Measurements from ENCODE around the gene RNPS1.

Gene RNPS1

DNA sequence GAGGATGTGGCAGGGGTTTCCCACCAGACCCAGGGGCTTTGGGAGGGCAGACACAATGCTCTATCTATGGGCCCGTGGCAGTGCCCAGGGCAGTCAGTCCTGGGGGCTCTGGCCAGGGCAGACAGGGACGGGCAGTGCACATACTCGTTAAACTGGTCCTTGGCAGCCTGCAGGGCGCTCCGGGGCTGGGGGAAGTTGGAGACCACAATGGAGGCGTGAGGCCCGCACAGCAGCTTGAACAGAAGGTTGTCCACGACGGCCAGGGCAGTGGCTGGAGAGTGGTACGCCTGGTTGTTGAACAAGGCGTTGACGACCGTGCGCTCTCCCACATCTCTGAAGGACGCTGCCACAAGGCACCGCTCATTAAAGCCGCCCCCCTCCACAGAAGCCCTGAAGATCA is 18.6 kb upstream of the RNPS1 start:
- Mint-ChIP-seq H3K36me3 (peaks cover 15% of the 10 kb centered on the region), H3K27me3 (no peaks in the 10 kb centered on the region), H3K4me1 (no peaks in the 10 kb centered on the region), H3K9me3 (no peaks in the 10 kb centered on the region), H3K4me3 (no peak overlapping the region), H3K27ac (no peak overlapping the region)
- no peak for ATAC-seq

DNA sequence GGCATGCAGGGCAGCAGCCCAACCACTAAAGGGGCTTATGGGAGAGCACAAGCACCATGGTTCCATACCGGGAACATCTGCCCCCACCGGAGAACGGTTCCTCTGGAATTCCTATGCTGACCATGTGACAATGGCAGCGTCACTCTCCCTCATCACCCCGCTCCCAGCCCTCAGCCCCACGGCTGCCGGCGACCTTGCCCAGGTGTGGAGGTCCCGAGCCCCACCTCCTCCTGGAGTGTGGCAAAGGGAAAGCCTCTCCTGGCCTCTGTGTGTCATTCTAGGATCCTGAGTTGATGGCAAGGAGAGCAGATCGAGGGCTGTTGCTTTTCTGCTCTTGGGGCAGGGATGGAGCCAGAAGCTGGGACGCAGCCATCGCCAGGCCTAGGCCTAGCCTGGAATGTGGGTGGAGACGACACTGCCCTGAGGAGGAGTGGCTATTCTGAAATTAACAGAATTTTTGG is 17.8 kb upstream of the RNPS1 start:
- Mint-ChIP-seq H3K4me1 (no peaks in the 10 kb centered on the region), H3K27ac (no peak overlapping the region), H3K4me3 (no peak overlapping the region), H3K36me3 (peaks cover 15% of the 10 kb centered on the region), H3K27me3 (no peaks in the 10 kb centered on the region), H3K9me3 (no peaks in the 10 kb centered on the region)
- ATAC-seq, result no peak

DNA sequence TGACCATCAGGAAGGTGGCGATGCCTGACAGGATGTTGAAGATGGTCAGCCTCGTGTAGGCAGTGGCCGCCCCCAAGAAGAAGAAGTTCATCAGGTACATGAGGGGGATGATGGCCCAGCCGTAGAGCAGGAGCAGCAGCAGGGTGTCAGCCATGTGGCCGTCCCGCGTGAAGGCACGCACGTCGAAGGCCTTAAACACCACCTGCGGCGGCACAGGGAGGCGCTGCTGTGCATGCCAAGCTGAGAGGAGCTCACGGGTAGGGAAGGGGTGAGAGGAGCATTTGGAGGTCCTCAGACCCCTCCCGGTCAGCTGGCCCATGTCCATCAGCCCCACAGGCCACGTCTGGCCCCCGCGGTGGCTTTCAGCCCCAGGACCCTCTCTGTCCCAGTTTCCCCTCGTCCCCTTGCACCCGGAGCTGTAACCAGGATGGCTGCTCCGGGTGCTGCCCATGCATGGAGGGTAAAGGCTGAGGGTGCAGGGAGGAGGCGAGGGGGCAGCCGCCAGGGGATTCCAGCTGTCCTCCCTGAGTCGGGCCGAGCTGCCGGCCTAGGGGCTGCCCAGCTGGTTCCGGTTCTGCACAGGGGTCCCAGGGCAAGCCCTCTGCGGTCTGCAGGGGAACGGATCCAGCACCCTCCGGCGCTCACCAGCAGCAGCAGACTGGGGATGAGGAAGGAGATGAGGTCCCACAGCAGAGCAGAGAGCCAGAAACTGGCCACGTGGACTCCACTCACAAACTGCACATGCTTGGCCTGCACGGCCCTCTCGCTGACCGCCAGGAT is 17.1 kb upstream of the RNPS1 start:
- Mint-ChIP-seq H3K9me3 (no peaks in the 10 kb centered on the region), H3K27me3 (no peaks in the 10 kb centered on the region), H3K36me3 (peaks cover 15% of the 10 kb centered on the region), H3K27ac (no peak overlapping the region), H3K4me3 (no peak overlapping the region), H3K4me1 (no peaks in the 10 kb centered on the region)
- ATAC-seq, result no peak

DNA sequence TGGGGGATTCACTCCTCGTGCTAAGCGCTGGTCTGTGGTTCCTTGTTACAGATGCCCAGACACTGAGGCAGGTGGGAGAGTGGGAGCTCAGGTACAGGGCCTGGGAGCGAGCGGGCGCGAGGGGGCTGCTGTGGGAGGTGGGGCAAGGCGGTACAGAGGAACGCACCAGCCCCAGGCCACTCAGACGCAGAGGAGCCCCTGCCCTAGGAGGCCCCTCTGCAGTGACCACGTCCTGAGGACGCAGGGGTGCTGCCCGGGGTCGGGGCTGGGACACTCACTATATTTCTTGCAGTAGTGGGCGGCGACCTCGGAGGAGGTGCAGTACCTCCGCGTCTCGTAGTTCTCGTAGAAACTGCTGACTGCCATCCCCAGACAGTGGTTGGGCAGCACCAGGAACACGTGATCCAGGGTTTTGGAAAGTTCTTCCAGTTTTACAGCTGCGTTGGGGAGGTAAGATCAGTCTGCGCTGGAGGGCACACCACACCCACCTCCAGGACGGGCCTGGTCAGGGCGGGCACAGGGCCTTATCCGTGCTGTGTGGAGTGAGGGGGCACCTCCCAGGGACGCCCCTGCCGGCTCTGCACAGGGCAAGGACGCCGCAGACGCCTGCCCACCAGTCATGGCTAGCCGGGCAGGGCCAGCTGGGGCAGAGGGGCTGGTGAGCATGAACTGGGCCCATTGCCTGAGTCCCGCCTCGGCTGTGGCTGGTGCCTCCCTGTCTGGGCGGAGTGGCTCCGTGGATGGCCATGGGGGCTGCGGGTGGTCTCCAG is 16.3 kb upstream of the RNPS1 start:
- no peak for ATAC-seq

DNA sequence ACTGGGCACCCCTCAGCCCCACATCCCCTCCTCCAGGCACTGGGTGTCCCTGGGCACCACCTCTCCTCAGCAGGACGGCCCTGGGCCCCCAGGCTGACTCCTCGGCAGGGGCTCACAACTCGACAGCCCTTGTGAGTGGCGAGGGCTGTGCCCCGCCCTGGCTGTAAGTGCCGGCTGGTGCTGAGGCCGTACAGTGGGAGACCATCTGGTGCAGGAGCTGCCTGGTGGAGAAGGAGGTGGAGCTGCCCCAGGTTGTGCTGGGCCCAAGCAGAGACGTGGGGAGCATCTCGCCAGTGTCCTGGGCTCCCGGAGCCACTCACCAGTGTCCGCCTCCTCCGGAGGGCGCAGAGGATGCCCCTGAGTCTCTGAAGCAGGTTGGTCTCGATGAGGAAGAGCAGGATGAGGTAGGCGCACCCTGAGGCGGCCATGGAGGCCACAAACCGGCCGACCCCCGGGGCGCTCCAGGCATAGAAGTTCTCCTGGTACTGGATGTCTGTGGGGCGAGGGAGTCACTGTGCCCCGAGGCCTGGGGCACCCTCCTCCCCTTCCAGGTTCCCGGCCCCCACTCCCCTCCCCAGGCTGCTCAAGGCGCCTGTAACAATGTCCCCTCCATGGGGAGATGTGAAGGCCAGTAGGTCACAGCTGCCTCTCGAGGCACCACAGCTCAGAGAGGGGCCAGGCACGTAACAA is 15.1 kb upstream of the RNPS1 start:
- H3K27me3 Mint-ChIP-seq, result no peaks in the 10 kb centered on the region
- no peak for ATAC-seq
- no peaks in the 10 kb centered on the region for H3K4me1 Mint-ChIP-seq
- no peak overlapping the region for H3K27ac Mint-ChIP-seq
- H3K4me3 Mint-ChIP-seq, result no peak overlapping the region
- no peaks in the 10 kb centered on the region for H3K9me3 Mint-ChIP-seq
- peaks cover 15% of the 10 kb centered on the region for H3K36me3 Mint-ChIP-seq

More for the DNA sequence above, 16.3 kb upstream of the RNPS1 start:
- Mint-ChIP-seq H3K4me1 (no peaks in the 10 kb centered on the region), H3K27me3 (no peaks in the 10 kb centered on the region), H3K36me3 (peaks cover 15% of the 10 kb centered on the region), H3K27ac (no peak overlapping the region), H3K9me3 (no peaks in the 10 kb centered on the region), H3K4me3 (no peak overlapping the region)

DNA sequence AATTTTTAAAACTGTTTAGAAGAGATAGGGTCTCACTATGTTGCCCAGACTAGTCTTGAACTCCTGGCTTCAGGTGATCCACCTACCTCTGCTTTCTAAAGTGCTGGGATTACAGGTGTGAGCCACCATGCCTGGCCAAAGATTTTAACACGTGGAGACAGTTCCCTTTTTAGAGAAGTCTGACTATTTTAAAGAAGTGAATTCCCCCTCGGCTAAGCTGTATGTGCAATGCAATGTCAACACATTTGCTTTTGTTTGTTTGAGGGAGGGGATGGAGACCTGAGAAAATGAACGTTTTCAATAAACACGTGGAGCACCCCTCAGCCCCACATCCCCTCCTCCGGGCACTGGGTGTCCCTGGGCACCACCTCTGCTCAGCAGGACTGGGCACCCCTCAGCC is 14.3 kb upstream of the RNPS1 start:
- Mint-ChIP-seq H3K36me3 (peaks cover 18% of the 10 kb centered on the region), H3K27me3 (no peaks in the 10 kb centered on the region), H3K27ac (no peak overlapping the region), H3K4me3 (no peak overlapping the region), H3K4me1 (no peaks in the 10 kb centered on the region), H3K9me3 (no peaks in the 10 kb centered on the region)
- ATAC-seq, result no peak

DNA sequence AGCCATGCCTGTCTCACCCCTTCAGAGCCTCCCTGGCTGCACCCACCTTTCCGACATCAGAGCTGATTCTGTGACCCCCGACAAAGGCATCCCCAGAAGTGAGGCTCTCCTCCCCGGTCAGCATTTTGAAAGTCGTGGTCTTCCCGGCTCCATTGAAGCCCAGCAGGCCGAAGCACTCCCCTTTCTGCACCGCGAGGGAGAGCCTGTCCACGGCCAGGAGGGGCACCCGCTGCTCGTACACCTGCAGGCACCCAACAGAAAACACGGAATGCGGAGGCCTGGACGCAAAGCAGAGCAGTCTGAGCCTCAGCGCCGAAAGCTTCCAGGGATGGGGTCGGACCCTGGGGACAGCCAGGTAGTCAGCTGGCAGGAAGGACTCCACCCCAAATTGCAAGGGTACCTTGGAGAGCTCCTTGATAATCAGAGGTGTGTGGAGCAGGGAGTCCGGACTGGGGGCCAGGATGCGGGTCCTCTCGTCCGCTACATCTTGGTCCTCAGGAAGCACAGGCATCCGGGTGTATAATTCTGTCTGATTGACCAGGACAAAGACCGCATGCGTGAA is 13.1 kb upstream of the RNPS1 start:
- Mint-ChIP-seq H3K27ac (no peak overlapping the region), H3K4me3 (no peak overlapping the region), H3K36me3 (peaks cover 19% of the 10 kb centered on the region), H3K27me3 (no peaks in the 10 kb centered on the region), H3K9me3 (no peaks in the 10 kb centered on the region), H3K4me1 (no peaks in the 10 kb centered on the region)
- ATAC-seq, result no peak

DNA sequence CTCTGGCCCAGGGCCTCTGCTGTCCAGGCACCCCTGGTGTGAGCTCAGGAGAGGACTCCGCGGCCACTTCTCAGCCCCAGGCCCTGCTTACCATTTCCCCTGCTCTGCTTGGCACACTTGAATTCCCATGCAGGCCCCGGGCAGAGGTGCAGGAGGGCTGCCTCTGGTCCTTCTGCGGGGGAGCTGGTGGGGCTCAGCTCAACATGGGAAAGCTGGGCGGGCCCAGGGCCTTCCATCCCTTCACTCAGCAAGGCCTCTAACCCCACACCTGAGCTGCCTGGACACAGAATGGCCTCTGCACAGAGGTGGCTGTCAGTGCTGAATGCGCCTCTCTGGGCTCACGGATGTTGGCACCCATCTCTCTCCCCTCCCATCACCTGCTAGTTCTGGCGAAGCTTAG is 12.5 kb upstream of the RNPS1 start:
- H3K27me3 Mint-ChIP-seq, result no peaks in the 10 kb centered on the region
- no peak for ATAC-seq
- H3K9me3 Mint-ChIP-seq, result no peaks in the 10 kb centered on the region
- no peak overlapping the region for H3K4me3 Mint-ChIP-seq
- H3K27ac Mint-ChIP-seq, result no peak overlapping the region
- no peaks in the 10 kb centered on the region for H3K4me1 Mint-ChIP-seq
- peaks cover 19% of the 10 kb centered on the region for H3K36me3 Mint-ChIP-seq

DNA sequence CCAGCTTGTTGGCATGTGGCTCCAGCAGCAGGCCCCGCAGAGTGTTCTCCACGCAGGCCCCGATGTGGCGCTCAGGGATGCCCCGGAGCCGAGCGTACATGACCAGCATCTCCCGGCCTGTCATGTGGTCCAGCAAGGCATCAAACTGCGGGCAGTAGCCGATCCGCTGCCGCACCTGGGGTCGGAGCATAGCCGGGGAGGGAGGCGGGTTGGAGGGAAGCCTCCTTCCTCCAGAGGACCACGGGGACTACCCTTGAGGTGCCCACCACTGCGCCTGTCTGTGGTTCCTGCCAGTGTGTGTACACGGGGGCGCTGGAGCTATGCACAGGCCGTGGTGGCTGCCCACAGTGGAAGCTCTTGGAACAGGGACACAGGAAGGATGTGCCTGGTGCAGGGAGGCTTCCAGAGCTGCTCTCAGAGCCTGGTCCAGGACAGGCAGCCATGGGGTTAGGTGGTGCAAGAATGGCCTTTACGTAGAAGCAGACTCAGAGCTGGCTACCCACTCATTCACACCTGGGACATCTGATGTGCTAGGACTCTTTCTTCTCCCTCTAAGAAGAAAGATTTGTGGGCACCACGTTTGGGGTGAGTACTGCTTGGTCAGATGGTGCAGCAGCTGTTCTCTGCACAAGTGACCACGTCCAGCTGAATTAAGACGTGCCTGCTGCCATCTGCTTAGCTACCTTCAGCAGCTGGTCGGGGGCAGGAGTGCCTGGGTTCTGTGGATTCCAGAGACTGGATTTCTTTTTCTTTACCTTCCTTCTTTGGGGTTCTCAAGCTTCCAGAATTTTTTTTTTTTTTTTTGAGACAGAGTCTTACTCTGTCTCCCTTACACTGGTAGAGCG is 11.3 kb upstream of the RNPS1 start:
- H3K27me3 Mint-ChIP-seq, result no peaks in the 10 kb centered on the region
- H3K27ac Mint-ChIP-seq, result no peak overlapping the region
- H3K9me3 Mint-ChIP-seq, result no peaks in the 10 kb centered on the region
- no peak overlapping the region for H3K4me3 Mint-ChIP-seq
- ATAC-seq, result no peak
- H3K36me3 Mint-ChIP-seq, result peaks cover 12% of the 10 kb centered on the region
- no peaks in the 10 kb centered on the region for H3K4me1 Mint-ChIP-seq

DNA sequence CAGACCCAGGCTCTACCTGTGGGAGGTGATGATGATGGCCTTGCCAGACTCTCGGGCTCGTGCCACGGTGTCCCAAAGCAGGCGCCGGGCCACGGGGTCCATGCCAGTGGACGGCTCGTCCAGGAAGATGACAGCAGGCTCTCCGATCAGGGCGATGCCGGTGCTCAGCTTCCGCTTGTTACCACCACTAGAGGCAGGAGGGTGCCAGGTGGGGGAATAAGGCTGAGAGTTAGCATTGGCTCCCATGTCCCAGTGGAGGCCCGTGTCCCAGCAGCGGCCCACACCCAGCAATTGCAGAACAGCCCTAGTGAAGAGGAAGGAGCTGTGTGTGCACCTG is 10.3 kb upstream of the RNPS1 start:
- no peaks in the 10 kb centered on the region for H3K9me3 Mint-ChIP-seq
- peaks cover 9% of the 10 kb centered on the region for H3K36me3 Mint-ChIP-seq
- H3K27me3 Mint-ChIP-seq, result no peaks in the 10 kb centered on the region
- H3K4me3 Mint-ChIP-seq, result no peak overlapping the region
- H3K27ac Mint-ChIP-seq, result no peak overlapping the region
- no peaks in the 10 kb centered on the region for H3K4me1 Mint-ChIP-seq
- ATAC-seq, result no peak

DNA sequence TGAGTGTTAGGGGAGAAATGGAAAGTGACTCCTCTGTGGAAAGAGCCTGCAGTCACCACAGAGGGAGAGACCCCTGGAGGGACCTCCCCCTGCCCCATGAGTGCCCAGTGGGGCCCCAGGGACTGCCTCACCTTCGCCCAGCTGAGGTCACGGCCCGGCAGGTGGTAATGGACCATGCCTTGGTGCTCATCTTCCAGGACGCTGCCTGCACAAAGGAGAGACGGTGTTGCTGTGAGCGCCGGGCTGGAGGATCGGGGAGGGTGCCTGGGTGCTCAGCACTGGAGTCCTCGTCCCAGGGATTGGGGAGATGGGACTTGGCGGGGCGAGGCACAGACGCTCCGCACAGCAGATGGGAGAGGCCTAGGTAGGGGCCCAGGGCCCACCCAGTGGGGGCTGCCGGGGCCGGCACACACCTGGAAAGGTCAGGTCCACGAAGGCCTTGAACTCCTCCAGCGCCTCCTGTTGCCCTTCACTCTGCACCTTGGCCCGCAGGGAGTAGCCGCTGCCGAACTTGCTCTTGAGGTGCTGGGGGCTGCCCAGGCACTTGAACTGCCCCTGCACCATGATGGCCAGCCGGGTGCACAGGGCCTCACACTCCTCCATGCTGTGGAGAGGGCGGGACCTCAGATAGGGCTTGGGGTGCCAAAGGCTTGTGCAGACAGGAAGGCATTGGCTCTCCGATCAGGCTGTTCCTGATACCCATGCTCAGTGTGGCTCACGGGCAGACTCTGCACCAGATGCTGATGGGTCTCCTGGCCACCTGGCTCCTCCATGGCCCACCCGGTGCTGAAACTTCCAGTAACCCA is 9.7 kb upstream of the RNPS1 start:
- H3K27me3 Mint-ChIP-seq, result no peaks in the 10 kb centered on the region
- H3K27ac Mint-ChIP-seq, result no peak overlapping the region
- H3K4me3 Mint-ChIP-seq, result no peak overlapping the region
- peaks cover 9% of the 10 kb centered on the region for H3K36me3 Mint-ChIP-seq
- no peak for ATAC-seq
- H3K9me3 Mint-ChIP-seq, result no peaks in the 10 kb centered on the region
- H3K4me1 Mint-ChIP-seq, result peaks cover 4% of the 10 kb centered on the region

DNA sequence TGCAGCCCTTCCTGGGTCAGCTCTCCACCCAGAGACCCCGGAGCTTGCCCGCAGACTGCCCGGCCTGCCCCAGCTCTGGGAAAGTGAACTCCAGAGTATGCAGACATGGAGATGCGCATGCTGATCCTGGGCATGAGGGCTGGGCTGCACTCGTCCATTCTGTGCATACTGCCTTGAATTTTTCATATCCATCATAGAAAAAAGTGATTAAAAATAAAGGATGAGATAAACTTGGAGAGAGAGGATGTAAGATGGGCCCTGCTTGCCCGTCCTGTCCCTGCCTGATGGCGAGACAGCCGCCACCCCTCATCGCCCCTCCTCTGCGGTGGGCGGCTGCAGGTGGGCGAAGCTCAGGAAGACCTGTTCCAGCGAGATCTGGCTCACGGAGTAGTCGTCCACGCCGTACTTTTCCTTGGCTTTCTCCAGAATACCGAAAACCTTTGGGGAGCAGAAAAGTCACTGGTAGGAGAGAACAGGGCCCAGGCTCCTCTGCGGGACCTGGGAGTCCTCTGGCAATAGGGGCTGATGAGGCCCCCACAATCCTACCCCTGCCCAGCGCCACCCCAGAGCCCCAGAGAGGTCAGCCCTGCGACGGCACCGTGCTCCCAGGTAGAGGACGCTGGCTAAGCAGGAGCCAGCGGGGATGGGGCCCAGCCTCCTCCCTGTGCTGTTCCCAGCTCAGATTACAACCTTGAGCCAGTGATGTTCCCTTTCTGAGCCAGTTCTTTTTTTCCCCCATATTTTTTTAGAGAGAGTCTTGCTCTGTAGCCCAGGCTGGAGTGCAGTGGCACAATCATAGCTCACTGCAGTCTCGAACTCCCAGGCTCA is 8.7 kb upstream of the RNPS1 start:
- H3K4me1 Mint-ChIP-seq, result peaks cover 6% of the 10 kb centered on the region
- H3K9me3 Mint-ChIP-seq, result no peaks in the 10 kb centered on the region
- no peak for ATAC-seq
- no peak overlapping the region for H3K4me3 Mint-ChIP-seq
- H3K27me3 Mint-ChIP-seq, result no peaks in the 10 kb centered on the region
- H3K36me3 Mint-ChIP-seq, result peaks cover 9% of the 10 kb centered on the region
- H3K27ac Mint-ChIP-seq, result no peak overlapping the region

DNA sequence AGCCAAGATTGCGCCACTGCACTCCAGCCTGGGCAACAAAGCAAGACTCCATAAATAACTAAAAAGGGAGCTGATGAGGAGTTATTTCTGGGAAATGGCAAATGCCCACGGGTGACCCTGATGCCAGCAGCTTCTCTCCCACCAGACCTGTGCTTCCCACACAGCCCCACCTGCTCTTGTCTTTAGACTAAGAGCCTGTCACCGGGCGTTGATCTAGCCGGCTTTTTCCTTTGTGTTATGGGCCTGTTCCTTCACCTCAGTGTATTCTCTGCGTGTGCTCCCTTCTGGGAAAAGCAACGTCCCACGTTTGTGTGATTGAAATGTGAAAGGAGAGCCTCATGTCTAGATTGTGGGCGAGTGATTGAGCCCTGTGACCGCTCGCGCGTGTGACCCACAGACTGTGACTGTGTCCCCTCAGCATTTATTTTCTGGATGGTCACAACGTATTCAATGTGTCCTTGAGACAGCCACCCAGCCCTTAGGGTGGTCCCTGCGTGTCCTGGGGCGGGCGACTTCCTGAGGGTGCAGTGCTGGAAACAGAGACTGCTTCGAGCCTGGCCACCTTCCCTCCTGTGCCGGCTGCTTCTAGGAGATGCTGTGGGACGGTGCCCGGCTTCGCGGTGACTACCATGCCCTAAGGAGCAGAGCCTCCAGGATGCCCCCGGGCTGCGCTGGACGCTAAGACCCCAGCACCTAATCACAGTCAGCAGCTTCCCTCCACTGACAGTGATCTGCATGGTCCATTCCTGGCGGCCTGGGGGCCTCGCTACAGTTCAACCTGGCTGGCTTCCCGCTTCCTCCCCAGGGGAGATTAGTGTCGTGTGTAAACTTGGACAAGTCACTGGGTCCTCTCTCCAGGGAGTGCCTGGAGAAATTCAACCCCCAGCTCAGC is 7.8 kb upstream of the RNPS1 start:
- Mint-ChIP-seq H3K36me3 (peaks cover 9% of the 10 kb centered on the region), H3K27me3 (no peaks in the 10 kb centered on the region), H3K4me3 (no peak overlapping the region), H3K4me1 (peaks cover 15% of the 10 kb centered on the region), H3K27ac (no peak overlapping the region), H3K9me3 (no peaks in the 10 kb centered on the region)
- no peak for ATAC-seq
